Gastroesophageal sphincter (tissue), 4 donors: ENCODE measurements around the gene PKP3. TPM values are rescaled to one million over a fixed set of nuclear protein-coding genes. Genes with fewer than 3 reads are reported as not detected.

ENCODE experiments used
- ATAC-seq: fragments of 150-250 bp; one replicate; pipeline ENCODE4 v1.9.1; 2016; ENCODE audit warnings: mild to moderate bottlenecking, moderate library complexity
- H3K27ac ChIP-seq, 4 donors: fragments of 200-600 bp; sonication (generic) in 3 of 4; 1 replicate in 3 of 4; 2 replicates in 1 of 4; pipeline ENCODE4 v1.5.1; 2016 to 2019
- H3K27me3 ChIP-seq: fragments of 200-600 bp; sonication (generic); one replicate; pipeline ENCODE4 v1.5.1; 2019
- H3K36me3 ChIP-seq, 2 donors: fragments of 200-600 bp; sonication (generic); one replicate each; pipeline ENCODE4 v1.5.1; 2019; ENCODE audit warnings: control low read depth in 1 of 2
- H3K4me1 ChIP-seq, 3 donors: fragments of 200-600 bp; sonication (generic); 1 replicate in 2 of 3; 2 replicates in 1 of 3; pipeline ENCODE4 v1.5.1; 2016 to 2019; ENCODE audit warnings: control low read depth in 2 of 3
- H3K4me3 ChIP-seq, 2 donors: fragments of 200-600 bp; sonication (generic); one replicate each; pipeline ENCODE4 v1.5.1; 2019; ENCODE audit warnings: mild to moderate bottlenecking in 1 of 2, moderate library complexity in 1 of 2
- H3K9me3 ChIP-seq, 3 donors: fragments of 200-600 bp; sonication (generic); one replicate each; pipeline ENCODE4 v1.5.1; 2017 to 2019; ENCODE audit warnings: control low read depth in 2 of 3
- CTCF ChIP-seq, 4 experiments: fragments of 200-600 bp in 2 of 4; fragments of 450-650 bp in 2 of 4; sonication (generic) in 1 of 4; IDR thresholded peaks; one replicate each; pipeline ENCODE4 v1.5.1; 2017 to 2019; ENCODE audit warnings: antibody characterized with exemption in 4 of 4, mild to moderate bottlenecking in 2 of 4, moderate library complexity in 2 of 4
- EP300 ChIP-seq: sonication (generic); formaldehyde crosslinking; IDR thresholded peaks from one replicate; pipeline ENCODE4 v1.6.1; 2017; ENCODE audit warnings: antibody characterized with exemption, mild to moderate bottlenecking
- POLR2A ChIP-seq, 2 donors: fragments of 450-650 bp; IDR thresholded peaks; one replicate each; pipeline ENCODE4 v1.6.1; 2017; ENCODE audit warnings: antibody characterized with exemption in 2 of 2, mild to moderate bottlenecking in 2 of 2, moderate library complexity in 1 of 2
- POLR2AphosphoS5 ChIP-seq: sonication (generic); formaldehyde crosslinking; IDR thresholded peaks from one replicate; pipeline ENCODE4 v1.6.1; 2017; ENCODE audit warnings: antibody characterized with exemption
- WGBS, 2 donors: methylation state at CpG; one replicate each; pipeline ENCODE4 v1.1.5; 2018; ENCODE audit warnings: low coverage in 1 of 2; 5-methylcytosine and 5-hydroxymethylcytosine counted together
- total RNA-seq, 4 donors: library from RNA; depleted of rRNA; stranded (reverse); fragments of >200 nt; gene quantifications; one replicate each; pipeline ENCODE4 v1.1.0, GENCODE V29; 2016

The PKP3 gene
- total RNA-seq, 4 donors from 2014 or later = 0.67 to 14.3 (median 2.3) TPM

GRCh38 chr11:391117-392017 is 2.6 kb upstream of the PKP3 start:
- Histone ChIP-seq H3K36me3 (no peaks in the 10 kb centered on the region), H3K27ac (no peak overlapping the region), H3K27me3 (peaks cover 44% of the 10 kb centered on the region), H3K9me3 (peaks cover 0 to 7% (median 0%) of the 10 kb centered on the region in 3 donors), H3K4me1 (peaks cover 0 to 3% (median 0%) of the 10 kb centered on the region in 3 donors), H3K4me3 (no peak overlapping the region)
- ATAC-seq = no peak
- TF ChIP-seq POLR2AphosphoS5 (no peak), EP300 (no peak), POLR2A (IDR thresholded peaks at IDR 0.05) (no peak), CTCF (IDR thresholded peaks at IDR 0.05) (no peak)
- WGBS, 2 donors = 57 to 83% methylated on average over 2 to 10 of the region's 38 CpGs

- Histone ChIP-seq H3K36me3 (no peaks in the 10 kb centered on the region), H3K27me3 (peaks cover 50% of the 10 kb centered on the region), H3K9me3 (no peaks in the 10 kb centered on the region), H3K27ac (no peak overlapping the region), H3K4me1 (peaks cover 0 to 11% (median 8%) of the 10 kb centered on the region in 3 donors), H3K4me3 (no peak overlapping the region)
- TF ChIP-seq EP300 (no peak), CTCF (IDR thresholded peaks at IDR 0.05) (no peak), POLR2A (IDR thresholded peaks at IDR 0.05) (no peak), POLR2AphosphoS5 (no peak)
- ATAC-seq = no peak
- WGBS, 2 donors = 90% methylated on average over 2 of the region's 36 CpGs
Observed at GRCh38 chr11:392102-392777, 1.8 kb upstream of the PKP3 start.

- ATAC-seq = no peak
- peaks cover 50% of the 10 kb centered on the region for H3K27me3 ChIP-seq
- no peak overlapping the region for H3K27ac ChIP-seq
- no peaks in the 10 kb centered on the region for H3K36me3 ChIP-seq
- H3K4me1 ChIP-seq = peaks cover 0 to 16% (median 8%) of the 10 kb centered on the region in 3 donors
- no CpG with 5 or more reads among the region's 17 CpGs for WGBS, 2 donors
- TF ChIP-seq EP300 (no peak), CTCF (IDR thresholded peaks at IDR 0.05) (no peak), POLR2AphosphoS5 (no peak), POLR2A (IDR thresholded peaks at IDR 0.05) (no peak)
- no peaks in the 10 kb centered on the region for H3K9me3 ChIP-seq
- no peak overlapping the region for H3K4me3 ChIP-seq
Observed at GRCh38 chr11:393219-394033, 583 bp upstream of the PKP3 start.

GRCh38 chr11:394858-395655 is 1.0 kb downstream of the PKP3 start:
- Histone ChIP-seq H3K4me1 (peaks cover 0 to 19% (median 8%) of the 10 kb centered on the region in 3 donors), H3K27ac (no peak overlapping the region), H3K36me3 (no peaks in the 10 kb centered on the region), H3K27me3 (peaks cover 63% of the 10 kb centered on the region), H3K4me3 (no peak overlapping the region), H3K9me3 (no peaks in the 10 kb centered on the region)
- 66 to 88% methylated on average over 8 to 11 of the region's 25 CpGs for whole genome bisulfite sequencing, 2 donors
- TF ChIP-seq POLR2AphosphoS5 = no peak
- no peak for TF ChIP-seq POLR2A (IDR thresholded peaks at IDR 0.05)
- no peak for TF ChIP-seq CTCF (IDR thresholded peaks at IDR 0.05)
- no peak for TF ChIP-seq EP300
- no peak for ATAC-seq
